ENCODE results near the gene PLXDC1.
"Not testable (repeated sequence)": the region's sequence is repeated elsewhere in the genome, so short reads cannot be mapped to it uniquely, and the experiment has no call there.

PLXDC1 gene

GRCh38 chr17:39181303-39181702 is 29.9 kb upstream of the PLXDC1 start:
- no peak for DNase-seq (ENCODE audit: low read depth in 2 of 2)

- DNase-seq (ENCODE audit: low read depth in 2 of 2) = no peak
Observed at GRCh38 chr17:39178536-39178935, 27.1 kb upstream of the PLXDC1 start.

- DNase-seq (ENCODE audit: low read depth in 2 of 2) = no peak
Observed at GRCh38 chr17:39177256-39177655, 25.8 kb upstream of the PLXDC1 start.

- DNase-seq (ENCODE audit: low read depth in 2 of 2) = no peak
Observed at GRCh38 chr17:39175695-39176093, 24.3 kb upstream of the PLXDC1 start.

- peak; percentile 60 to 63 for DNase-seq (ENCODE audit: low read depth in 2 of 2)
Observed at GRCh38 chr17:39174920-39175694, 23.7 kb upstream of the PLXDC1 start.

- no peak for DNase-seq (ENCODE audit: low read depth in 2 of 2)
Observed at GRCh38 chr17:39173526-39174274, 22.3 kb upstream of the PLXDC1 start.

- DNase-seq (ENCODE audit: low read depth in 2 of 2) = no peak
Observed at GRCh38 chr17:39173080-39173479, 21.6 kb upstream of the PLXDC1 start.

- DNase-seq (ENCODE audit: low read depth in 2 of 2) = no peak
Observed at GRCh38 chr17:39171933-39172332, 20.5 kb upstream of the PLXDC1 start.

- no peak for DNase-seq (ENCODE audit: low read depth in 2 of 2)
Observed at GRCh38 chr17:39170558-39170957, 19.1 kb upstream of the PLXDC1 start.

- DNase-seq (ENCODE audit: low read depth in 2 of 2) = no peak
Observed at GRCh38 chr17:39170109-39170508, 18.7 kb upstream of the PLXDC1 start.

GRCh38 chr17:39169518-39169917 is 18.1 kb upstream of the PLXDC1 start:
- DNase-seq (ENCODE audit: low read depth in 2 of 2) = no peak

- no peak for DNase-seq (ENCODE audit: low read depth in 2 of 2)
Observed at GRCh38 chr17:39169101-39169500, 17.7 kb upstream of the PLXDC1 start.

GRCh38 chr17:39168503-39168902 is 17.1 kb upstream of the PLXDC1 start:
- DNase-seq (ENCODE audit: low read depth in 2 of 2) = not testable (repeated sequence)

GRCh38 chr17:39167476-39167875 is 16.0 kb upstream of the PLXDC1 start:
- DNase-seq (ENCODE audit: low read depth in 2 of 2) = no peak

GRCh38 chr17:39166437-39167335 is 15.2 kb upstream of the PLXDC1 start:
- no peak for DNase-seq (ENCODE audit: low read depth in 2 of 2)

GRCh38 chr17:39165841-39166349 is 14.5 kb upstream of the PLXDC1 start, which contains the start of gene ARL5C:
ARL5C (minus strand) TSS chr17:39166161; CDS start chr17:39165760, 401 bp downstream.
- no peak for DNase-seq (ENCODE audit: low read depth in 2 of 2)

GRCh38 chr17:39165178-39165840 is 13.9 kb upstream of the PLXDC1 start:
- DNase-seq (ENCODE audit: low read depth in 2 of 2) = no peak

- peak; percentile 54 to 72 for DNase-seq (ENCODE audit: low read depth in 2 of 2)
Observed at GRCh38 chr17:39164675-39165143, 13.3 kb upstream of the PLXDC1 start.

GRCh38 chr17:39161962-39162361 is 10.5 kb upstream of the PLXDC1 start:
- DNase-seq (ENCODE audit: low read depth in 2 of 2) = no peak

GRCh38 chr17:39158623-39159022 is 7.2 kb upstream of the PLXDC1 start:
- no peak for DNase-seq (ENCODE audit: low read depth in 2 of 2)

GRCh38 chr17:39156491-39156890 is 5.1 kb upstream of the PLXDC1 start:
- DNase-seq (ENCODE audit: low read depth in 2 of 2) = no peak
